HuH-7.5 (cell line): Measurements from ENCODE around the gene LIN7B.
"Not testable (repeated sequence)": the region's sequence is repeated elsewhere in the genome, so short reads cannot be mapped to it uniquely, and the experiment has no call there.

ENCODE experiments used
- DNase-seq: peaks from one replicate; pipeline ENCODE4 v3.0.0; 2011; ENCODE audit warnings: low spot score

The LIN7B gene

GRCh38 chr19:49113762-49114629, at the start of gene LIN7B:
TSS of gene LIN7B (plus strand) at chr19:49114370. CDS start at chr19:49114405, 35 bp downstream.
- DNase-seq, result peak; percentile 95

GRCh38 chr19:49064768-49065611, 49.2 kb upstream of the LIN7B start, which contains the start of gene NTF4:
TSS of gene NTF4 (minus strand) at chr19:49064818. CDS start at chr19:49061997, 2,821 bp downstream.
- peak; percentile 79 for DNase-seq

- DNase-seq, result no peak
These were observed 48.2 kb upstream of the LIN7B start for GRCh38 chr19:49065905-49066512.

GRCh38 chr19:49067554-49067953, 46.6 kb upstream of the LIN7B start:
- DNase-seq, result no peak

GRCh38 chr19:49069026-49069425, 45.1 kb upstream of the LIN7B start:
- DNase-seq, result no peak

GRCh38 chr19:49070416-49070815, 43.8 kb upstream of the LIN7B start:
- DNase-seq, result no peak

- DNase-seq, result no peak
These were observed 42.2 kb upstream of the LIN7B start for GRCh38 chr19:49071860-49072547.

GRCh38 chr19:49073514-49074378, 40.4 kb upstream of the LIN7B start:
- peak; percentile 81 for DNase-seq

GRCh38 chr19:49074869-49075268, 39.3 kb upstream of the LIN7B start:
- DNase-seq, result not testable (repeated sequence)

- DNase-seq, result no peak
These were observed 33.8 kb upstream of the LIN7B start for GRCh38 chr19:49080392-49080791.

- DNase-seq, result no peak
These were observed 32.9 kb upstream of the LIN7B start for GRCh38 chr19:49081273-49081672.

- DNase-seq, result no peak
These were observed 29.8 kb upstream of the LIN7B start for GRCh38 chr19:49084206-49085019.

- DNase-seq, result peak; percentile 99
These were observed 28.9 kb upstream of the LIN7B start, which contains the start of gene SNRNP70 for GRCh38 chr19:49085020-49085867. TSS of gene SNRNP70 (plus strand) at chr19:49085451. CDS start at chr19:49086415, 964 bp downstream.

GRCh38 chr19:49085868-49086232, 28.3 kb upstream of the LIN7B start:
- DNase-seq, result no peak

- DNase-seq, result no peak
These were observed 27.9 kb upstream of the LIN7B start for GRCh38 chr19:49086296-49086695.

GRCh38 chr19:49091391-49092038, 22.7 kb upstream of the LIN7B start:
- no peak for DNase-seq

GRCh38 chr19:49092686-49093085, 21.5 kb upstream of the LIN7B start:
- no peak for DNase-seq
